HepG2 (cell line): ENCODE results near the gene BZW1. TPM values are rescaled to one million over a fixed set of nuclear protein-coding genes. Genes with fewer than 3 reads are reported as not detected.

Experiments
- ARHGAP35 ChIP-seq: sonication (generic); formaldehyde crosslinking; IDR thresholded peaks from 2 replicates; pipeline ENCODE4 v1.9.0; 2022; ENCODE audit warnings: mild to moderate bottlenecking, inconsistent platforms, moderate library complexity, missing genetic modification reagents, borderline replicate concordance
- HCFC1 ChIP-seq: fragments of 150-350 bp; IDR thresholded peaks from 2 replicates; pipeline ENCODE4 v1.6.1; 2014; ENCODE audit warnings: low read depth, low read length
- HOXA9 ChIP-seq: sonication (generic); formaldehyde crosslinking; IDR thresholded peaks from 2 replicates; pipeline ENCODE4 v1.8.1; 2022; ENCODE audit warnings: missing genetic modification reagents, mild to moderate bottlenecking, moderate library complexity, borderline replicate concordance
- HOXD1 ChIP-seq: sonication (generic); formaldehyde crosslinking; IDR thresholded peaks from 2 replicates; pipeline ENCODE4 v1.5.0; 2020; ENCODE audit warnings: missing genetic modification reagents
- JARID2 ChIP-seq: sonication (generic); formaldehyde crosslinking; IDR thresholded peaks from 2 replicates; pipeline ENCODE4 v1.8.1; 2023; ENCODE audit warnings: missing genetic modification reagents, inconsistent platforms; ENCODE audit not compliant: insufficient replicate concordance
- NKX3-1 ChIP-seq: sonication (generic); formaldehyde crosslinking; IDR thresholded peaks from 2 replicates; pipeline ENCODE4 v1.5.0; 2020; ENCODE audit warnings: missing genetic modification reagents
- RAD51 ChIP-seq: fragments of 450-650 bp; IDR thresholded peaks from 2 replicates; pipeline ENCODE4 v1.6.1; 2016; ENCODE audit warnings: borderline replicate concordance
- REL ChIP-seq: sonication (generic); formaldehyde crosslinking; conservative IDR thresholded peaks from 2 replicates; pipeline ENCODE4 v1.8.0; 2022; ENCODE audit warnings: mild to moderate bottlenecking, missing genetic modification reagents, moderate library complexity
- RFX1 ChIP-seq: fragments of 450-650 bp; IDR thresholded peaks from 2 replicates; pipeline ENCODE4 v1.6.1; 2017
- TCF7 ChIP-seq: sonication (generic); IDR thresholded peaks from 2 replicates; pipeline ENCODE4 v1.6.1; 2016; ENCODE audit warnings: antibody characterized with exemption, low read depth
- ZEB1 ChIP-seq: IDR thresholded peaks from 2 replicates; pipeline ENCODE4 v1.6.1; 2012; ENCODE audit warnings: mild to moderate bottlenecking, low read depth, inconsistent platforms; ENCODE audit not compliant: insufficient replicate concordance
- ZMYM3 ChIP-seq: sonication (generic); formaldehyde crosslinking; IDR thresholded peaks from 2 replicates; pipeline ENCODE4 v1.5.1; 2020; ENCODE audit warnings: mild to moderate bottlenecking, missing genetic modification reagents
- ZNF547 ChIP-seq: sonication (generic); formaldehyde crosslinking; IDR thresholded peaks from 2 replicates; pipeline ENCODE4 v1.5.1; 2020; ENCODE audit warnings: mild to moderate bottlenecking, missing genetic modification reagents
- ZNF782 ChIP-seq: sonication (generic); formaldehyde crosslinking; IDR thresholded peaks from 2 replicates; pipeline ENCODE4 v1.4.0; 2020; ENCODE audit warnings: missing genetic modification reagents, mild to moderate bottlenecking, borderline replicate concordance
- polyA plus RNA-seq, 8 experiments: library from polyadenylated mRNA; depleted of rRNA in 3 of 8; stranded (reverse) in 7 of 8; unstranded in 1 of 8; fragments of >200 nt; fragmentation: Illumina TruSeq in 4 of 8; extraction: Trizol in 4 of 8; gene quantifications; 2 replicates each; pipeline versions ENCODE4 v1.2.1 to v1.2.3, GENCODE V29; 2011 to 2016; ENCODE audit warnings: low read depth in 4 of 8, missing spikeins in 1 of 8, mixed read lengths in 1 of 8; ENCODE audit not compliant: insufficient read depth in 1 of 8
- total RNA-seq, 5 experiments: library from RNA; depleted of rRNA; stranded (reverse); fragments of >200 nt; fragmentation: Illumina TruSeq; extraction: Trizol; gene quantifications; 2 replicates each; pipeline ENCODE4 v1.2.3, GENCODE V29; 2016; ENCODE audit warnings: low read depth in 1 of 5
- TF ChIP-seq, protein P1 (sequence below): sonication (generic); formaldehyde crosslinking; conservative IDR thresholded peaks from 2 replicates; pipeline ENCODE4 v1.4.0; 2020; ENCODE audit warnings: missing genetic modification reagents
- TF ChIP-seq, protein P2 (sequence below): IDR thresholded peaks from 2 replicates; pipeline ENCODE4 v1.6.1; 2018; ENCODE audit warnings: missing genetic modification reagents, mild to moderate bottlenecking, missing compliant biosample characterization
- TF ChIP-seq, protein P3 (sequence below): sonication (generic); formaldehyde crosslinking; IDR thresholded peaks from 2 replicates; pipeline ENCODE4 v1.5.0; 2020; ENCODE audit warnings: mild to moderate bottlenecking, missing genetic modification reagents
- TF ChIP-seq, protein P4 (sequence below): sonication (generic); formaldehyde crosslinking; IDR thresholded peaks from 2 replicates; pipeline ENCODE4 v1.5.1; 2020; ENCODE audit warnings: missing genetic modification reagents, mild to moderate bottlenecking, borderline replicate concordance
- TF ChIP-seq, protein P5 (sequence below): sonication (generic); formaldehyde crosslinking; IDR thresholded peaks from 2 replicates; pipeline ENCODE4 v1.4.0; 2020; ENCODE audit warnings: missing genetic modification reagents, mild to moderate bottlenecking, borderline replicate concordance
- TF ChIP-seq, protein P6 (sequence below): IDR thresholded peaks from 2 replicates; pipeline ENCODE4 v1.6.1; 2016; ENCODE audit warnings: missing compliant biosample characterization, missing genetic modification reagents, borderline replicate concordance

BZW1 gene
- total and polyA plus RNA-seq, 2 of the 13 experiments (the other 11 are each of a cell fraction or from before 2014, with no cell fraction given): 106 to 384 TPM

DNA sequence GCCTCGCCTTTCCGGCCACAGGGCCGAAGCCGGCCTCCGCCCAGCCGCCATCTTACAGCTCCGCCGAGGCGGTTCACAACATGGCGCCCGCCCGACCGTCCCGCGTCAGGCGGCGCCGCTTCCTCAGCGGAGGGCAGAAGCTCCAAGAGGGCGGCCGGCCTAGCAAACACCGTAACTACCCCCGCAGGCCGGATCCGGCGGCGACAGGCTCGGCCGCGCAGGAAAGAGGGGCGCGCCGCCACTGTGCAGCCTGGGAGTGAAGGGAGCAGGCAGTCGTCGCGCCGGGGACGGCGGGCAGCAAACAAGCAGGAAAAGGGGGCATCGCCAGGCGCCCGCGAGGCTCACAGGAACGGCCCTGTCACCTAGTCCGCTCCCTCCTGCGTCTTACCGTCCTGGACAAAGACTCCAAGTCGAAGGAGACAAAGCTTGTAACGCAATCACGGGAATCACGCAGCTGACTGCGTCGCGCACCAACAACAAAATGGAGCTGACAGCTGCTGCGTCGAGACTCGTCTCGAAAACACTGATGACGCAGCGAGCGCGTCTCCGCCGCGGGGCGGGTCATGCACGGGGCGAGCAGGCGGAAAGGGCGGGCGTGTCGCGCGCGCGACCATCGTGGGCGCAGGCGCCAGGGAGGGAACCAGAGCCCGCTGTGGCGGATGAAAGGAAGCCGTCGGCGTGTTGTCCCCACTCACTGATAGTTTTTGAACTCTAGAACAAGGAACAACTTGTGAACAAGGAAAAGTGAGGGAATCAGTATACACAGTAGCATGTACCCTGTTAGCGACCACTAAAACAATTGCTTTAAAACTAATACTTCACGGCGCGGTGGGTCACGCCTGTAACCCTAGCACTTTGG is 52.7 kb downstream of the BZW1 start, which contains the start of gene CLK1 (continued):
- TF ChIP-seq, protein P1, sequence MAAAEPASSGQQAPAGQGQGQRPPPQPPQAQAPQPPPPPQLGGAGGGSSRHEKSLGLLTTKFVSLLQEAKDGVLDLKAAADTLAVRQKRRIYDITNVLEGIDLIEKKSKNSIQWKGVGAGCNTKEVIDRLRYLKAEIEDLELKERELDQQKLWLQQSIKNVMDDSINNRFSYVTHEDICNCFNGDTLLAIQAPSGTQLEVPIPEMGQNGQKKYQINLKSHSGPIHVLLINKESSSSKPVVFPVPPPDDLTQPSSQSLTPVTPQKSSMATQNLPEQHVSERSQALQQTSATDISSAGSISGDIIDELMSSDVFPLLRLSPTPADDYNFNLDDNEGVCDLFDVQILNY (CRISPR knock-in tag): peak; percentile 71; the same call in 1 of the 2 replicates
- TF ChIP-seq ZMYM3 (CRISPR knock-in tag) (peak; percentile 41; the same call in 1 of the 2 replicates), RFX1 (no peak), HOXA9 (CRISPR knock-in tag) (peak; percentile 92; the same call in 1 of the 2 replicates), HCFC1 (peak; percentile 3), ARHGAP35 (CRISPR knock-in tag) (peak; percentile 97), RAD51 (no peak), ZNF782 (CRISPR knock-in tag) (peak; percentile 95; the same call in 1 of the 2 replicates), ZEB1 (no peak), REL (peak; percentile 88; the same call in 1 of the 2 replicates), NKX3-1 (CRISPR knock-in tag) (peak; percentile 97), ZNF547 (CRISPR knock-in tag) (peak; percentile 97), JARID2 (no peak), HOXD1 (CRISPR knock-in tag) (peak; percentile 95), TCF7 (peak; percentile 65; the same call in 1 of the 2 replicates)
- TF ChIP-seq, protein P2, sequence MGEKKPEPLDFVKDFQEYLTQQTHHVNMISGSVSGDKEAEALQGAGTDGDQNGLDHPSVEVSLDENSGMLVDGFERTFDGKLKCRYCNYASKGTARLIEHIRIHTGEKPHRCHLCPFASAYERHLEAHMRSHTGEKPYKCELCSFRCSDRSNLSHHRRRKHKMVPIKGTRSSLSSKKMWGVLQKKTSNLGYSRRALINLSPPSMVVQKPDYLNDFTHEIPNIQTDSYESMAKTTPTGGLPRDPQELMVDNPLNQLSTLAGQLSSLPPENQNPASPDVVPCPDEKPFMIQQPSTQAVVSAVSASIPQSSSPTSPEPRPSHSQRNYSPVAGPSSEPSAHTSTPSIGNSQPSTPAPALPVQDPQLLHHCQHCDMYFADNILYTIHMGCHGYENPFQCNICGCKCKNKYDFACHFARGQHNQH: peak; percentile 97
- TF ChIP-seq, protein P3, sequence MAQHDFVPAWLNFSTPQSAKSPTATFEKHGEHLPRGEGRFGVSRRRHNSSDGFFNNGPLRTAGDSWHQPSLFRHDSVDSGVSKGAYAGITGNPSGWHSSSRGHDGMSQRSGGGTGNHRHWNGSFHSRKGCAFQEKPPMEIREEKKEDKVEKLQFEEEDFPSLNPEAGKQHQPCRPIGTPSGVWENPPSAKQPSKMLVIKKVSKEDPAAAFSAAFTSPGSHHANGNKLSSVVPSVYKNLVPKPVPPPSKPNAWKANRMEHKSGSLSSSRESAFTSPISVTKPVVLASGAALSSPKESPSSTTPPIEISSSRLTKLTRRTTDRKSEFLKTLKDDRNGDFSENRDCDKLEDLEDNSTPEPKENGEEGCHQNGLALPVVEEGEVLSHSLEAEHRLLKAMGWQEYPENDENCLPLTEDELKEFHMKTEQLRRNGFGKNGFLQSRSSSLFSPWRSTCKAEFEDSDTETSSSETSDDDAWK (CRISPR knock-in tag): no peak
- TF ChIP-seq, protein P4, sequence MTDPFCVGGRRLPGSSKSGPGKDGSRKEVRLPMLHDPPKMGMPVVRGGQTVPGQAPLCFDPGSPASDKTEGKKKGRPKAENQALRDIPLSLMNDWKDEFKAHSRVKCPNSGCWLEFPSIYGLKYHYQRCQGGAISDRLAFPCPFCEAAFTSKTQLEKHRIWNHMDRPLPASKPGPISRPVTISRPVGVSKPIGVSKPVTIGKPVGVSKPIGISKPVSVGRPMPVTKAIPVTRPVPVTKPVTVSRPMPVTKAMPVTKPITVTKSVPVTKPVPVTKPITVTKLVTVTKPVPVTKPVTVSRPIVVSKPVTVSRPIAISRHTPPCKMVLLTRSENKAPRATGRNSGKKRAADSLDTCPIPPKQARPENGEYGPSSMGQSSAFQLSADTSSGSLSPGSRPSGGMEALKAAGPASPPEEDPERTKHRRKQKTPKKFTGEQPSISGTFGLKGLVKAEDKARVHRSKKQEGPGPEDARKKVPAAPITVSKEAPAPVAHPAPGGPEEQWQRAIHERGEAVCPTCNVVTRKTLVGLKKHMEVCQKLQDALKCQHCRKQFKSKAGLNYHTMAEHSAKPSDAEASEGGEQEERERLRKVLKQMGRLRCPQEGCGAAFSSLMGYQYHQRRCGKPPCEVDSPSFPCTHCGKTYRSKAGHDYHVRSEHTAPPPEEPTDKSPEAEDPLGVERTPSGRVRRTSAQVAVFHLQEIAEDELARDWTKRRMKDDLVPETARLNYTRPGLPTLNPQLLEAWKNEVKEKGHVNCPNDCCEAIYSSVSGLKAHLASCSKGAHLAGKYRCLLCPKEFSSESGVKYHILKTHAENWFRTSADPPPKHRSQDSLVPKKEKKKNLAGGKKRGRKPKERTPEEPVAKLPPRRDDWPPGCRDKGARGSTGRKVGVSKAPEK (CRISPR knock-in tag): peak; percentile 97
- TF ChIP-seq, protein P5, sequence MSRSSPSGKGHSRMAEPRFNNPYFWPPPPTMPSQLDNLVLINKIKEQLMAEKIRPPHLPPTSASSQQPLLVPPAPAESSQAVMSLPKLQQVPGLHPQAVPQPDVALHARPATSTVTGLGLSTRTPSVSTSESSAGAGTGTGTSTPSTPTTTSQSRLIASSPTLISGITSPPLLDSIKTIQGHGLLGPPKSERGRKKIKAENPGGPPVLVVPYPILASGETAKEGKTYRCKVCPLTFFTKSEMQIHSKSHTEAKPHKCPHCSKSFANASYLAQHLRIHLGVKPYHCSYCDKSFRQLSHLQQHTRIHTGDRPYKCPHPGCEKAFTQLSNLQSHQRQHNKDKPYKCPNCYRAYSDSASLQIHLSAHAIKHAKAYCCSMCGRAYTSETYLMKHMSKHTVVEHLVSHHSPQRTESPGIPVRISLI: peak; percentile 66
- TF ChIP-seq, protein P6, sequence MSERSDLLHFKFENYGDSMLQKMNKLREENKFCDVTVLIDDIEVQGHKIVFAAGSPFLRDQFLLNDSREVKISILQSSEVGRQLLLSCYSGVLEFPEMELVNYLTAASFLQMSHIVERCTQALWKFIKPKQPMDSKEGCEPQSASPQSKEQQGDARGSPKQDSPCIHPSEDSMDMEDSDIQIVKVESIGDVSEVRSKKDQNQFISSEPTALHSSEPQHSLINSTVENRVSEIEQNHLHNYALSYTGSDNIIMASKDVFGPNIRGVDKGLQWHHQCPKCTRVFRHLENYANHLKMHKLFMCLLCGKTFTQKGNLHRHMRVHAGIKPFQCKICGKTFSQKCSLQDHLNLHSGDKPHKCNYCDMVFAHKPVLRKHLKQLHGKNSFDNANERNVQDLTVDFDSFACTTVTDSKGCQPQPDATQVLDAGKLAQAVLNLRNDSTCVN: peak; percentile 93
